BE2C (cell line): ENCODE results near the gene ERCC1.
"Not testable (repeated sequence)": the region's sequence is repeated elsewhere in the genome, so short reads cannot be mapped to it uniquely, and the experiment has no call there.

Experiments used
- DNase-seq: peaks from one replicate; pipeline ENCODE4 v3.0.0-alpha.2; 2020
- H3K27me3 ChIP-seq: fragments of 250-450 bp; sonication (Bioruptor Pico); 2 replicates; pipeline ENCODE4 v1.5.1; 2020; ENCODE audit warnings: mild to moderate bottlenecking
- H3K36me3 ChIP-seq: fragments of 250-450 bp; sonication (Bioruptor Pico); 2 replicates; pipeline ENCODE4 v1.5.1; 2020; ENCODE audit warnings: mild to moderate bottlenecking
- H3K4me1 ChIP-seq: fragments of 250-450 bp; sonication (Bioruptor Pico); 2 replicates; pipeline ENCODE4 v1.5.1; 2020
- H3K4me3 ChIP-seq: 2 replicates; pipeline ENCODE4 v1.5.1; 2011; ENCODE audit warnings: low read depth, low read length
- H3K9me3 ChIP-seq: fragments of 250-450 bp; sonication (Bioruptor Pico); 2 replicates; pipeline ENCODE4 v1.5.1; 2020
- CTCF ChIP-seq: IDR thresholded peaks from 2 replicates; pipeline ENCODE4 v1.5.1; 2012; ENCODE audit warnings: mild to moderate bottlenecking, low read depth, low read length

The ERCC1 gene

GRCh38 chr19:45440259-45440638 lies 16.5 kb upstream of the ERCC1 start:
- 0 out of 2 replicates have a peak, but pooled peaks cover 2% of the 10 kb centered on the region for H3K4me1 ChIP-seq
- no peaks in the 10 kb centered on the region for H3K9me3 ChIP-seq
- no peak for TF ChIP-seq CTCF
- H3K27me3 ChIP-seq = no peaks in the 10 kb centered on the region
- H3K4me3 ChIP-seq = peak overlapping the region; percentile 55
- H3K36me3 ChIP-seq = no peaks in the 10 kb centered on the region
- no peak for DNase-seq

GRCh38 chr19:45439569-45440258 lies 16.0 kb upstream of the ERCC1 start:
- TF ChIP-seq CTCF = peak; percentile 90
- Histone ChIP-seq H3K4me3 (peak overlapping the region; percentile 55), H3K9me3 (no peaks in the 10 kb centered on the region), H3K36me3 (no peaks in the 10 kb centered on the region), H3K27me3 (no peaks in the 10 kb centered on the region), H3K4me1 (0 out of 2 replicates have a peak, but pooled peaks cover 2% of the 10 kb centered on the region)
- DNase-seq = peak; percentile 79

GRCh38 chr19:45439190-45439568 lies 15.5 kb upstream of the ERCC1 start:
- Histone ChIP-seq H3K27me3 (no peaks in the 10 kb centered on the region), H3K4me3 (peak overlapping the region; percentile 55), H3K4me1 (no peaks in the 10 kb centered on the region), H3K36me3 (no peaks in the 10 kb centered on the region), H3K9me3 (no peaks in the 10 kb centered on the region)
- no peak for TF ChIP-seq CTCF
- DNase-seq = no peak

GRCh38 chr19:45437328-45437727 lies 13.6 kb upstream of the ERCC1 start:
- no peaks in the 10 kb centered on the region for H3K36me3 ChIP-seq
- H3K4me1 ChIP-seq = no peaks in the 10 kb centered on the region
- DNase-seq = no peak
- H3K4me3 ChIP-seq = no peak overlapping the region
- H3K9me3 ChIP-seq = no peaks in the 10 kb centered on the region
- TF ChIP-seq CTCF = no peak
- H3K27me3 ChIP-seq = no peaks in the 10 kb centered on the region

- not testable (repeated sequence) for H3K27me3 ChIP-seq, H3K9me3 ChIP-seq, H3K36me3 ChIP-seq, H3K4me3 ChIP-seq, DNase-seq, H3K4me1 ChIP-seq
Measured at GRCh38 chr19:45432543-45432942, 8.8 kb upstream of the ERCC1 start.

- not testable (repeated sequence) for H3K4me3 ChIP-seq, DNase-seq, H3K9me3 ChIP-seq, H3K36me3 ChIP-seq, H3K27me3 ChIP-seq, H3K4me1 ChIP-seq
Measured at GRCh38 chr19:45431008-45431407, 7.3 kb upstream of the ERCC1 start.

- not testable (repeated sequence) for DNase-seq, H3K36me3 ChIP-seq, H3K27me3 ChIP-seq, H3K9me3 ChIP-seq, H3K4me1 ChIP-seq, H3K4me3 ChIP-seq
Measured at GRCh38 chr19:45429896-45430295, 6.2 kb upstream of the ERCC1 start.
